HTR-8/SVneo (cell line): Measurements from ENCODE around the gene EEPD1.

ENCODE experiments used
- DNase-seq: peaks from one replicate; pipeline ENCODE4 v3.0.0; 2011; ENCODE audit warnings: low spot score, mixed read lengths; ENCODE audit not compliant: insufficient read length
- FAIRE-seq: peaks from 2 replicates; lab custom pipeline; 2011; peaks lifted over from hg19 to GRCh38; lab: Jason Lieb, UNC

Gene EEPD1

DNA sequence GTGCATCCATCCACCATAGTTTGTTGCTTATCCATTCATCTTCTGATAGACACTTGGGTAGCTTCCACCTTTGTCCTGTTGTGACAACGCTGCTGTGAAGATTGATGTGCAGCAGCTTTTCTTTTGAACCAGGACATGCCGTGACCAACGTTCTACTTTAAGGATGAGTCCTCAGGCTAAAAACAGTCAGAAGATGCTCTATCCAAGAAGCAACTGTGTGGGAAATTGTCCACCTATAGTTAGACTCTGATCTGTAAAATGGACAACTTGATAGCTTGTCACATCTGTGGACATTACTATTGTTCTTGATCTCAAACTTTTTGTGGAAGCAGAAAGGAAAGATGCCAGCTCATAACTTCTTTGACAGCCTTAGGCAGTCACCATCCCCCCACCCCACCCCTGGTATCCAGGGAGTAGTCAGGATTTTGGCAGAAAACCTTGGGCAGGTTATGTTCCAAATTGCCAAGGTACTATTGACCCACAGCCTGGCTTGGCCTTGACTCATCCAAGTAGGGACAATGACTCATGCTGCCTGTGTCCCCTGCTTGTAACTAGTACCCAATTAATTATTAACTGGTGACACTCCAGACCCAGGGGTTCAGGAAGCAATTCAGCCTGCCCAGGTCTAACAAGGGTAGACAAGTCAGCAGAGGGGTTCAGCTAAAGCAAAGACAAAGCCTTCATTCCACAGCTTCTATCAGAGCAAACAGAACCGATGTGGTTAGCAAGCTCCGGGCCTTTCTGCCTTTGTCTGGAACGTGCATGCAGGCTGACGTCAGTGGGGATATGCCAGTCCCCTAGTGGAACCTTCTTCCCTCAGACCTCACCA lies 137.0 kb downstream of the EEPD1 start:
- DNase-seq (no peak), FAIRE-seq (no peak)

DNA sequence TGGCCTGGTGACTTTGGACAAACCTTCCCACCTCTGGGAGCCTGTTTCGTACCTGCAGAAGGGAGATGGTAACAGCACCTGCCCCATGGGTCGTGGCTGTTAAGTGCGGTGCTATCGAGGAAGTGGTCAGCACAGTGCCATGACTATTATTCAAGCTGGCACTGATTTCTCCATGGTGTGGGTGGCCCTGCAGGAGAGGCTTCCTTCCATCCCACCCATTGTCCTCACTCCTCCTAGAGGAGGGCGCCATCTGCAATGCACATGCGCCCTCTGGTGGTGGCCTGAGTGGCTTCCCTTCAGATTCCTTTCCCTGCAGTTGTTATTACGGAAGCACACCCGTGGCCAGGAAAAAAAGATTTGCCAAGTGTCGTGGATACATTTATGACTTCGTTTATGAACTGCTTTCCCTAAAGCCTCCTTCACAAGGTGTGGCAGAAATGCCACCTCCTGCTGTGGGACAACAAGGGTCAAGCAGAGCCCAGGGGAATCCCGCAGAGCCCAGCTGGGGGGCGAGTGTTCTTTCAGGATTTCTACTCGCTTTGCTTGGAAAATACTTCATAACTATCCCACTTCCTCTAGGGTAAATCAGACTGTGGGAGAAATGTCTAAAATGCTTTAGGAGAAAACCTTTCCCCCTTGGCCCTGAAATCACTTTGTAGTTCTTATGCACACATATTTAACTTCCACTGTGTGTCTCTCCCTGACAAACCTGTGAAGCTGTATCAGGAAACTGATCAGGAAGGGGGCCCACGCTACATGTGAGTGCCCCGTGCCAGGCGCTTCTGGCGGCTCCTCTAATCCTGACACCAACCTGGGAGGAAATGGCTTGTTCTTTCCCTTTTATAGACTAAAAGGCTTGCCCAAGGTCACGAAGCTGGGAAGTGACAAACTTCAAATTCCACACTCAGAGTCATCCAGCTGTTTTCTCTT lies 138.6 kb downstream of the EEPD1 start:
- FAIRE-seq (peak; percentile 91), DNase-seq (peak; percentile 87)

DNA sequence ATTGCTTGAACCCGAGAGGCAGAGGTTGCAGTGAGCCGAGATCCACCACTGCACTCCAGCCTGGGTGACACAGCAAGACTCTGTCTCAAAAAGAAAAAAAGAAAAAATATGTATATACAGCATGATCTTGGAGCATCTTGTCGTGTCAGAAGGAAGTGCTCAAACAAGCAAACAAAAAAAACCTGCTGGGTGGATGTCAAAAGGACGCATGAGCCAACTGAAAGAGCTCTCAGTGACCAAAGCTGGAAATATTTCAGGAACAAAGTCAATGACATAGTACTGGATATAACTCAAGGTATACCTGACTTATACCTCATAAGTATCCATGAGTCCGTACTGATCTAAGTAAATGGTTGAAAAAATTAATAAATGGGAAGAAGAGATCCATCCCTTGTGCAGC lies 142.0 kb downstream of the EEPD1 start:
- FAIRE-seq (no peak), DNase-seq (no peak)

DNA sequence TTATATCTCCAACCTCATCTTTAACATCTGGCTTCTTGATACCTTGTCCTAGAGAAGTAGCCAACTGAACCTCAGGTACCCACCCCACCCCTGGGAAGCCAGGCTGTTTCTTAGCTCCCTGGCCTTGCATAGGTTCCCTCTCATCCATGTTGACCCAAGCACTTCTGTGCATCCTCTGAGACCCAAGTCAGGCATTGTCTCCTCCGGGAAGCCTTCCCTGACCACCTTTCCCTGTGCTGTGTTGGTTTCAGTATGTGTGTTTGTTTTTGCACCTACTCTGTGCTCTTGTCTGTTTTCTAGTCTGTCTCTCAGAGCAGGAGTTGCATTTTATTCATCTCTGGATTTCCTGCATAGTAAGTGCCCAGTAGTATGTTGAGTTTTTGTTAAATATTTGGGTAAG lies 143.2 kb downstream of the EEPD1 start:
- no peak for FAIRE-seq
- DNase-seq, result no peak

DNA sequence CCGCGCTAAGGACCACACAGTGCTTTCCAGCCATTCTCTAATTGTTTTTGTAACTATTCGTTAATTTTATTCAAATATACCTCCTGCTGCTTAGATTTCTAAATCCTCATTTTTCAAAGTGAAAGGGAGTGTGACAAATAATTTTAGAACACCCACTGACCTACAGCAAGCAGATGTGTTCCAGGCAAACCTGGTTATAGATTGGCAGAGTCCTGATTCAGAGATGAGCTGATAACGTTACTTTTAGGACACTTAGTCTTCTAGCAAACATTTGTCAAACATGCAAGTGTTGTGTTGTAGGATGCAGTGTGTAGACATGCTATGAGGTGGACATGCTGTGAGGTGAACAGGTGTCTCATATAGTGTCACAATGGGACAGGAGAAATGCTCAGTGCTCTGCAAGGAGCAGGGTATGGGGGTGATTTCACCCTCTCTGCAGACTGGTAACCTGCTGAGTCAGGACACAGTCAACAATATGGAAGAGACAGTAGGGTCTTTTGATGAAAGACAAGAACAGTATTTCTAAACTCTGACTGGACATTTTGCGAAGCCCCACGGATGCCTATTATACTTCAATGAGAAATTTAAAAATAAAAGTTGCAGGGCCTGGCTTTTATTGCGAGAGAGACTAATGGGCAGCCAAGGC lies 144.4 kb downstream of the EEPD1 start:
- FAIRE-seq, result peak; percentile 57
- no peak for DNase-seq

DNA sequence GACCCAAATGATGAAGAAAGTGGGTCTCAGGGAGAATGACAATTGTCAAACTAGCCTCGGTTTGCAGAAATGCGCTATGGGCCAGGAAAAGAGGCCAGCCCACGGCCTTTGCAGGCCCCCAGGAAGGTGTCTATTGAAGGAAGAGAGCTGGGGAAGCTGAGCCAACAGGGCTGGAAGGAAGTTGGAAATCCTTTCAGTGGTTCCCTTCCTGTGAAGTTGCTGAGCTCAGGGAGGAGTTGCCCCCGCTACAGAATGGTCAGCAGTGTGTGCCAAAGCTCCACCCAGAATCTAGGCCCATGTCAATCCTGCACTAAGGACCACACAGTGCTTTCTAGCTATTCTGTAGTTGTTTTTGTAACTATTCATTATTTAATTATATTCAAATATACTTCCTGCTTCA lies 145.1 kb downstream of the EEPD1 start:
- no peak for FAIRE-seq
- DNase-seq, result no peak

DNA sequence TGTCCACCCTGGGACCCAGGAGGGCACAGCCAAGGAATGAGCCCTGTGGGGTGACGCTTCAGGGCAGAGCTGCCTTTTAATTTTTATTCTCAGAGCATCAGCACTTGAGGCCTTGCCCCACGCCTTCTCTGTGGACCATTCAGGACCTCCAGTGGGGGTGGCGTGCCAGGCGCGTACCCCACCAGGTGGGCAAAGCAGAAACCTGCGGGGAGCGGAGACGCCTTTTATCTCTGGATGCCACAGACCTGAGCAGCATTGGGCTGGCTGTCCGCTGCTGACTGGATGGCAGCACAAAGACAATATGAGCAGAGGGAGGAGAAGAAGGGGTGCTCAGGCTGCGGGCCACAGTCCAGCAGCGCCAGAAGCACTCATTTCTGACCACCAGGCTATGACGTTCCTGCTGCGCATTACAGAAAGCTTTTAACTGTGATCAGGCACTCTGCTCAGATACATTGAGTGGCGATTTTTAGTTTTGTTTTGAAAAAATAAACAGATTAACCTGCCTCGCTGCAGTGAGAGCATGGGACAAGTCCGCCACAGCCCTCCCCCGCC lies 146.2 kb downstream of the EEPD1 start:
- FAIRE-seq, result no peak

DNA sequence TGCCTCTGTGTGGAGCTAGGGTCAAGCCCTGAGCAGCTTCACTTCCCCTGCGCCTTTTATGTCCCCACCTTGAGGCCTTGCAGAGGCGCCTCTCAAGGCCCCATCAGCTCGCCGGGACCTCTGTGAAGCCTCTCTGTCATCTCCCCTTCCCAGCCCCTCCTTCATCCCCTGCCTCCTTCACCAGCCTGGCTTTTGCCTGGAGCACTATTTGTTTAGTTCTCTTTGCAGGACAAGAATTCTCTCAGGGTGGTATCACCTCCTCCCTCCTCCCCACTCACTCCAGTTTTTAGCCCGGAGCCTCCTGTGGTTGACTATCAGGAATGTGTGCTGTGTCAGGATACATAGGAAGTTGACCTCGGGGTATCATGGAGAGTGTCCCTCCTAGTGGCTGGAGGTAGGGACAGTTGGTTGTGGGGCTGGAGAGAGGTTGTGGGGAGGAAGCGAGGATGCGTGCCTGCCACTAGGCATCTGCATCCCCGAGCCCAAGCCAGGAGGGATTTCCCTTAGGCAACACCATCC lies 146.8 kb downstream of the EEPD1 start:
- FAIRE-seq (no peak), DNase-seq (peak; percentile 15)

More for the DNA sequence above, 146.2 kb downstream of the EEPD1 start:
- DNase-seq, result no peak

DNA sequence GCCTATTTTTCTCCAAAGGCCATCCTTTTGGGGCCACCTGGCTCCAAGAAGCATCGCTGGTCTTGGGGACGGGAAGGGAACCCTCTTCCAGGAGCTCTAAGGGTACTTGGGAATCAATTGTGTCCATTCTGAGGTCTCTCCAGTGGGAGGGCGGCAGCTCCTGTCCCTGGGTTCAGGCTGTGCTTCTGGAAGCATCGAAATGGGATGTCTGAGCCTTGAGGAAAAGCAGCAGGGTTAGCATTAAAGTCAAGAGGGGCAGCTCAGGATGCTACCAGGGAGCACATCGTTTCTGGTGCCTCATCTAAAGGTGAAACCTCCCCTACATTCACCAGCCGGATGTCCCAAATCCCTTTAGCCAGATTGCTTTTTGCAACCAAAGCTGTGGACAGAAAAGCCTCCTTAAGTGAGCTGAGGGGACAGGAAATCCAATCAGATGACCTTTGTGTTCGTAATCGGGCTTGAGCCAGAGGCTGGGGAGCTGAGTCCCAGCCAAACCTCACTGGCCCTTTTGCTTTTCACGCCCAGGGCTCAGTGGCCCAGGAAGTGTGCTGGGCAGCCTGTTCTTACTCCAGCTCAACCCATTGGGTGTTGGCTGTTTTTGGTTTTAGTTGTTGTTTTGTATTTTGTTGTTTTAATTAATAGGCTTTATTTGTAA lies 147.8 kb downstream of the EEPD1 start:
- no peak for FAIRE-seq

DNA sequence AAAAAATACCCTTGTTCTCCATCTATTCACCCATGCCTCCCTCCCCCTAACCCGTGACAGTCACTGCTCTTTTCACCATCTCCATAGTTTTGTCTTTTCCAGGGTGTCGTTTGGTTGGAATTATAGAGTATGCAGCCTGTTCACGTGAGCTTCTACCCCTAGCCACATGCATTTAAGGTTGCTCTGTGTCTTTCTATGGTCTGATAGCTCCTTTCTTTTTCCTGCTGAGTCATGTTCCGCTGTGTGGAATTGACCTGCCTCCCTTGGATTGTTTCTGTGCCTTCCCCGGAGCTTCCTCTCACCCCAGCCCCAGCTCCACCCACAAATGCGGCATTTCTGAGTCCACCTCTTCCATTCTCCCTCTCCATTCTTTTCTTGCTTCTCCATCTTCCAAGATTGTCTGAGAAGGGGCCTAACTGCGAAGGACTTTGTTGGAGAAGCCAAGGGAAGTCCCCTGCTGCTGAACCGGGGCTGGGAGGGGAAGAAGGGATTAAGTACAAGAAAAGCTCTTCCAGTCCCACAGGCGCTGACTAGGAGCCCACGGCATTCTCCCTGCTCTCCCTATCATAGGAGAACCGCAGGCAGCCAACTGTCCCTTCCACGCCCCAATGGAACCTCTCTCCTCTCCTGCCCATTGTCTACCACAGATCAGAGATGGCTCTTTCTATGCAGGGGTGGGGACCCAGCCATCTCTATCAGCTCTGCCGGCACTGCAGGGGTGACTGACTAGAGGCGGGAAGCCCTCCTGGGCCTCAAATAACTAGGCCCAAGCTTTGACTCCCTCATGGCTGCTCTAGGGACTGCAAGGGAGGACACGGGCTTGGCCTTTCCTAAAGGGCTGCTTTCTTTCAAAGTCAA lies 149.1 kb downstream of the EEPD1 start:
- DNase-seq (no peak), FAIRE-seq (no peak)

More for the DNA sequence above, 147.8 kb downstream of the EEPD1 start:
- no peak for DNase-seq

DNA sequence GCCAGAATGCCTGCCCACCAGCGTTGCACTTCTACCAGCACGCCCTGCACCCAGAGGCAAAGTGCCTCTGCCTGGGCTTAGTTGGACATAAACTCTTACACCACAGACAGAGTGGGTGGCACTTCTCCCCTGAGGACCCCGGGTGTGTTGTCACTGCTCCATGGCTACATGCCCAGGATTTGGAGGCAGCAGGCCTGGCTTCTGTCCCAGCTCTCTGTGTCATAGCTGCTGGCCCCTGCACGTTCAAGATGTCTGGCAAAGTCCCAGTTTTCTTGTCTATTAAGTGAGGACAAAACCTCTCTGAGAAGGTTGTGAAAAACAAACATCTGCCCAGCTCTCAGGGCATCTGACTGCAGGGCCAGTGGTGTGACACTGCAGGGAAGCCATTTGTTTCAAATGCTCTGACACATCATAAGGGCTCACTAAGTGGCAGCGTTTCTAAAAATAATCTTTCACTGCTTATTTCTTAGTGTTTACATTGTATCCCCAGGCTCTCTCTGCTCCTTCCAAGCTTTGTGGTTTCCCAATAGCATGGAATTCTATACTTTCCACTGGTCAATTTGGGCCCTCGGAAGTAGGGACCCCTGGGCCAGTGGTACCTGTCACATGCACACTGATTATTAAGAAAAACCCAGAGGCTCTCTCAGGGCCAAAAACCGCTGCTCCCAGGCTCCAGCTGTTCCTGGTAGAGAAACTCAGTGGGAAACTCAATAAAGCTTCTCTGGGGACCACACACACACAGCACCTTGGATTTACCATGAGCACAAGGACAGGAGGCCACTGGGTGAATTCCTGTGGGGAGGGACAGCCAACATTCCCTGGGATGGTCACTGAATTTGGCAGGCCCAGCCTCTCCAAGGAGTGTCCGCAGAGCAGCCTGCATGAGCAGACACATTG lies 150.4 kb downstream of the EEPD1 start:
- peak; percentile 57 for FAIRE-seq
- DNase-seq, result peak; percentile 77

DNA sequence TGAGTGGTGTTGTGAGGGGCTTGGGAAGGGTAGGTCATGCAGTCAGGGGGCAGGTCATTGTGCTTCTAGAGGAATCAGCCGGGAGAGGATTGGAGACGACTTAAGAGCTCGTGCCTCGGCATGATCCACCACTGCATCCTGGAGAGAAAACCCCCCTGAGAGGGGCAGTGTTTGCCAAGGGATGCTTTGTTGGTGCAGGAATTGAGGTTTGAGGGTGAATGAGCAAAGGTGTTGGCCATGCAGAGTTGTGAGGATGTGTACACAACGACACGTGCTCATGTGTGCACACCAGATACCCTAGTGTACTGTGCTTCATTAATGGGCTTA lies 151.0 kb downstream of the EEPD1 start:
- no peak for FAIRE-seq

DNA sequence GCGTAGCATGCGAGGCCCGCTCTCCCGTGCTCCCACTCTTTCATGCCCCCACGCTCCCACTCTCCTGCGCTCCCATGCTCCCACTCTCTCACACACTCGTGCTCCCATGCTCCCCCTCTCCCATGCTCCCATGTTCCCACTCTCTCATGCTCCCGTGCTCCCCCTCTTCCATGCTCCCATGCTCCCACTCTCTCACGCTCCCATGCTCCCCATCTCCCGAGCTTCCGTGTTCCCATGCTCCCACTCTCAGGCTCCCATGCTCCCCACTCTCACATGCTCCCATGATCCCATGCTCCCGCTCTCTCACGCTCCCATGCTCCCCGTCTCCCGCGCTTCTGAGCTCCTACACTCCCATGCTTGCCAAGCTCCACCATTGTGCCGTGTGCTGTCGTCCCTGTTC lies 152.2 kb downstream of the EEPD1 start:
- FAIRE-seq (no peak), DNase-seq (no peak)

More for the DNA sequence above, 151.0 kb downstream of the EEPD1 start:
- no peak for DNase-seq

DNA sequence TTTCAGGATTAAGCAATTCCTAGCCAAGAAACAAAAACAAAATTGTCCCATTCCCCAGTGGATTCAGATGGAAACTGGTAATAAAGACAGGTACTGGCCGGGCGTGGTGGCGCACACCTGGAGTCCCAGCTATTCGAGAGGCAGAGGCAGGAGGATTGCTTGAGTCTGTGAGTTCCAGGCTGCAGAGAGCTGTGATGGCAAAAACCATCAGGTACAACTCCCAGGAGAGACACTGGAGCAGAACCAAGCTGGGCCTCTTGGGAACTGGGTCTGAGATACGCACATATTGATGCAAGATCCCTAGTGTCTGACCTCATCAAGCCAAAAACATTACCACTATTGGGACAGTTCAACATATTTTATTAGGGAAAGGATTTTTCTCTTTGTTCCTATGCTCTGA lies 152.6 kb downstream of the EEPD1 start:
- DNase-seq, result no peak
- no peak for FAIRE-seq

DNA sequence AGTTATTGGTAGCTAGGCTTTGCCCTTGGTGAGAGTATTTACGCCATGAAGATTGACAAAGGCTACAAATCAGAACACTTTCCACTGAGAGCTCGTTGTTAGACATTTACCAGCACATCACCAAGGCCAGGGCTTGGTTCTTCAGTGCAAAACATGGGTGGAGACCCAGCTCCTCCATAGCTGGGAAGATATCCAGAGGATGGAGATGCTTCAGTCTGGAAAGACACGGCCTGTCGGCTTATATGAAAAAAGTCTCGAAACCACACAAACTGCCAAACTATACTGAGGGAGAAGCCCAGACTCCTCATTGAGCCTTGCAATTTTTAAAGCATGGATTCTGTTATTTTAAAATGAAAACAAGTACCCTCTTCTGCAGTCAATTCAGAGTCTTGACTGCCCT lies 153.2 kb downstream of the EEPD1 start:
- FAIRE-seq (no peak), DNase-seq (no peak)

DNA sequence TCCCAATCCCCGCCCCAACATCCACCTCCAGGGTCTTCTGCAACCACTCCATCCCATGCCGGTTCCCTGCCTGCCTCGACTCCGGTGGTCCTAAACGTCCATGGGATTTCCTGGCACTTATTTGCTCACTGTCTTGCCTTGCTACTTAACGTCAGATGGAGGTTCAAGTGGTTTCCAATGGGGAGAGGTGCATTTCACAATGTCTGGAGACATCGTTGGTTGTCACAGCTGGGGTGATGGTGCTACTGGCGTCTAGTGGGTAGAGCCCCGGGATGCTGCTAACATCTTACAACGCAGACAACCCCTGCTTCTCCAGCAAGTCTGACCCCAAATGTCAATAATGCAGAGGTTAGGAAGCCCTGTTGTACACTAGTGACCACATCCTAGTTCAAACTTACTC lies 153.7 kb downstream of the EEPD1 start:
- FAIRE-seq (no peak), DNase-seq (no peak)

DNA sequence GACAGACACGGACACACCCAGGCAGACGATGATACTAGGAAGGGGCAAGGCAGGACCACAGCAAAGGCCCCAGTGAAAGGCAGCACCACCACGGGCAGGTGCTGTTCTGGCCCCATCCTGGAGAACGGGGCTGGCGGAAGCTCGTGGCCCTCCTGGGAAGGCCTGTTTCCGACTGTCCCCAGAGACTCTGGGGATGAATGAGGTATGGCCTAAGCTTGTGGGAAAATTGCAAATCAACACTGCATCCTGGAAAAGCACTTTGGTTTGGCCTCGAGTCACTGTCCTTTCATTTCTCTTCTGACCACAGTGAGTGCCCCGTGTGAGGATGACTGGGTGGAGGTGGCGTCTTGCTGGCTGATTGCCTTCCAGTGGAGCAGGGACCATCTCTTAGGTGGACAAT lies 155.0 kb downstream of the EEPD1 start:
- FAIRE-seq, result no peak

DNA sequence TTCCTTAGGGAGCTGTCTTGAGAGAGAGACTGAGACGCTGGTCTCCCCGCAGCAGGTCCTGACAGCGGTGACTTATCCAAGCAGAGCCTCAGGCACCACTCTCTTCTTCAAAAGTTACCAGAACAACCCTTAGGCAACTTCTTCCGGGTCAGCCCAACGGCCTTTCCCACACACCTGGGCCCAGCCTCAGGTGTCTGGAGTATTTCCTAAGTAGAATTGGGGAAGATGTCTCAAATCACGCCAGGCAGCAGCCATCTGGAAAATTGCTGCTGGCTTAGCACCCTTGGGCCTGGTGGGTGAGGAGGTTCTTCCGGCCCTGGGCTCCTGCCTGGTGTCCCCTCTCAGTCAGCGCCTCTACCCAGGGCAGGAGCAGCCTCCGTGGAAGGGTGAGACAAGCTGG lies 156.2 kb downstream of the EEPD1 start:
- no peak for FAIRE-seq

More for the DNA sequence above, 155.0 kb downstream of the EEPD1 start:
- DNase-seq, result no peak

More for the DNA sequence above, 156.2 kb downstream of the EEPD1 start:
- DNase-seq, result no peak
